Breast epithelium (tissue), 4 donors: Measurements from ENCODE around the gene MAN1C1. TPM values are rescaled to one million over a fixed set of nuclear protein-coding genes. Genes with fewer than 3 reads are reported as not detected.
A peak's percentile ranks its signal among the peaks of the same experiment; 100 is the strongest.

Experiments used
- DNase-seq, 2 donors: peaks; one replicate each; pipeline ENCODE4 v3.0.0-alpha.2; 2019; ENCODE audit warnings: low spot score in 2 of 2
- H3K27ac ChIP-seq, 2 donors: fragments of 200-600 bp; sonication (generic) in 1 of 2; one replicate each; pipeline ENCODE4 v1.5.1; 2016 to 2019; ENCODE audit warnings: mild to moderate bottlenecking in 1 of 2
- H3K27me3 ChIP-seq, 2 donors: fragments of 200-600 bp; sonication (generic) in 1 of 2; one replicate each; pipeline versions ENCODE4 v1.5.1 to v1.6.0; 2017 to 2019; ENCODE audit warnings: control low read depth in 1 of 2, mild to moderate bottlenecking in 1 of 2
- H3K36me3 ChIP-seq: fragments of 200-600 bp; one replicate; pipeline ENCODE4 v1.5.1; 2019
- H3K4me1 ChIP-seq, 2 donors: fragments of 200-600 bp; sonication (generic); one replicate each; pipeline ENCODE4 v1.5.1; 2016 to 2019; ENCODE audit warnings: control low read depth in 1 of 2
- H3K4me3 ChIP-seq, 3 donors: fragments of 200-600 bp; sonication (generic); 1 replicate in 2 of 3; 2 replicates in 1 of 3; pipeline ENCODE4 v1.5.1; 2016 to 2019; ENCODE audit warnings: mild to moderate bottlenecking in 3 of 3, moderate library complexity in 2 of 3
- H3K9me3 ChIP-seq, 2 donors: fragments of 200-600 bp; sonication (generic) in 1 of 2; one replicate each; pipeline ENCODE4 v1.5.1; 2016 to 2019; ENCODE audit warnings: control low read depth in 1 of 2
- POLR2A ChIP-seq: fragments of 450-650 bp; IDR thresholded peaks from one replicate; pipeline ENCODE4 v1.6.1; 2016; ENCODE audit warnings: antibody characterized with exemption, mild to moderate bottlenecking, moderate library complexity
- POLR2AphosphoS5 ChIP-seq, 3 donors: sonication (generic); formaldehyde crosslinking; IDR thresholded peaks; one replicate each; pipeline ENCODE4 v1.6.1; 2017; ENCODE audit warnings: antibody characterized with exemption in 3 of 3
- intact Hi-C: fragments of 100-400 bp; cut with DNase I; formaldehyde crosslinking; loops from one replicate; pipeline ENCODE4 v1.15.1; 2023; ENCODE audit warnings: low total_unique reads
- total RNA-seq, 3 donors: library from RNA; depleted of rRNA; stranded (reverse); fragments of >200 nt; gene quantifications; one replicate each; pipeline ENCODE4 v1.1.0, GENCODE V29; 2016
- TF ChIP-seq, protein P1 (sequence below), 3 donors: fragments of 450-650 bp; IDR thresholded peaks; one replicate each; pipeline ENCODE4 v1.5.1; 2016 to 2017; ENCODE audit warnings: antibody characterized with exemption in 3 of 3, mild to moderate bottlenecking in 3 of 3, moderate library complexity in 3 of 3

The MAN1C1 gene
- total RNA-seq, 3 donors from 2014 or later = 6.7 to 13.8 (median 6.9) TPM

DNA sequence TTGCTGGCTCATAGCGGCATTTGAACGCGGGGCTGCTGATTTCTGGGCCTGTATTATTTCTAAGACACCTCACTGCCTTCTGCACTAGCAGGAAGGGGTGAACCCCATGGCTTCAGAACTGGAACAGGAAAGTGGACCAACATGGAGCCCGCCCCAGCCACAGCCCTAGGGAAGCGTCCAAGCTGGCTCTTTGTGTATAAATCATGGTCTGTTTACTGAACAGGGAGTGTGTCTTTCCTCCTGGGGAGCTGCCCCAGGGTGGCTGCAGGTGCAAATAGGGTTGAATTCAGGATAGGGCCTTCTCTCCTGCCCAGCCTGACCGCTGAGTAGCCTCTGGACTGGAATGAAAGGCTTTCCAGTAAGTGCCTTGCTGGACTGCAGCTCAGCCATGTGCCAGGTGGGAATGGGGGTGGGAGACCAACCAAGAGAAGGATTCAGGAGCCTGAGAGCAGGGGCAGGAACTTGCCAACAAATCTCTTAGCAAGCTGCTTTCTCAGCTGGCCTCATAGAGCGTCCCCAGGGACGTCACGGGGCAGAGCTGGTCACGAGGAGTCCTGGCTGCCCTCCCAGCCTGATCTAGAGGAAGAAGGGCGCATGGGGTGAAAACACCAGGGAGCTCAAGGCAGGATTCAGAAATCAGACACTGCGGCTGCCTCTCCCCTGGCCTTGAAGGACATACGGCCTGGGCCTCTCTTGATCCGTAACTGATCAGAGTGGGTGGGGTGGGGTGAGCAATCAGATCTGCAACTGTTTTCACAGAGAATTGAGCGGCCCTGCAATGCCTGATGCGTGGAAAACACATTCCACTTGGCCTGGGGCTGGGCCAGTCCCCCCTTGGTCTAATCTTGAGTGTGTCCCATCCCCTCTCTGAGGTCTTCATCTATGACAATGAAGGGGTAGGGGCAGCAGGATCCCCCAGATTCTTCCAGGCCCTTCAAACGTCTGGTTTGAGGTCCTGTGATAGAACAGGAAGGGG, 126.9 kb downstream of the MAN1C1 start:
- TF ChIP-seq POLR2A = no peak
- TF ChIP-seq POLR2AphosphoS5 (IDR thresholded peaks at IDR 0.05) = peak; percentile 48 to 88 (median 83)
- no peak overlapping the region for H3K4me3 ChIP-seq
- H3K27me3 ChIP-seq = no peaks in the 10 kb centered on the region
- H3K4me1 ChIP-seq = no peaks in the 10 kb centered on the region
- intact Hi-C loops = no loop called here
- H3K9me3 ChIP-seq = no peaks in the 10 kb centered on the region
- no peaks in the 10 kb centered on the region for H3K36me3 ChIP-seq
- peak overlapping the region; percentile 71 to 83 for H3K27ac ChIP-seq
- DNase-seq = peak; percentile 63 to 66

- peak overlapping the region; percentile 71 to 83 for H3K27ac ChIP-seq
- no peaks in the 10 kb centered on the region for H3K4me1 ChIP-seq
- peak; percentile 54 to 63 for DNase-seq
- no peaks in the 10 kb centered on the region for H3K27me3 ChIP-seq
- H3K9me3 ChIP-seq = no peaks in the 10 kb centered on the region
- intact Hi-C loops = no loop called here
- H3K36me3 ChIP-seq = no peaks in the 10 kb centered on the region
- H3K4me3 ChIP-seq = no peak overlapping the region
- TF ChIP-seq POLR2A (no peak), POLR2AphosphoS5 (IDR thresholded peaks at IDR 0.05) (peak; percentile 14 to 64 (median 22))
- TF ChIP-seq, protein P1, sequence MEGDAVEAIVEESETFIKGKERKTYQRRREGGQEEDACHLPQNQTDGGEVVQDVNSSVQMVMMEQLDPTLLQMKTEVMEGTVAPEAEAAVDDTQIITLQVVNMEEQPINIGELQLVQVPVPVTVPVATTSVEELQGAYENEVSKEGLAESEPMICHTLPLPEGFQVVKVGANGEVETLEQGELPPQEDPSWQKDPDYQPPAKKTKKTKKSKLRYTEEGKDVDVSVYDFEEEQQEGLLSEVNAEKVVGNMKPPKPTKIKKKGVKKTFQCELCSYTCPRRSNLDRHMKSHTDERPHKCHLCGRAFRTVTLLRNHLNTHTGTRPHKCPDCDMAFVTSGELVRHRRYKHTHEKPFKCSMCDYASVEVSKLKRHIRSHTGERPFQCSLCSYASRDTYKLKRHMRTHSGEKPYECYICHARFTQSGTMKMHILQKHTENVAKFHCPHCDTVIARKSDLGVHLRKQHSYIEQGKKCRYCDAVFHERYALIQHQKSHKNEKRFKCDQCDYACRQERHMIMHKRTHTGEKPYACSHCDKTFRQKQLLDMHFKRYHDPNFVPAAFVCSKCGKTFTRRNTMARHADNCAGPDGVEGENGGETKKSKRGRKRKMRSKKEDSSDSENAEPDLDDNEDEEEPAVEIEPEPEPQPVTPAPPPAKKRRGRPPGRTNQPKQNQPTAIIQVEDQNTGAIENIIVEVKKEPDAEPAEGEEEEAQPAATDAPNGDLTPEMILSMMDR (IDR thresholded peaks at IDR 0.05) = peak in 1 of 3 donors; percentile 26
Measured at GRCh38 chr1:25744140-25744581, 127.6 kb downstream of the MAN1C1 start.

GRCh38 chr1:25744636-25745425, 128.2 kb downstream of the MAN1C1 start:
- TF ChIP-seq POLR2A = no peak
- no peak for TF ChIP-seq POLR2AphosphoS5 (IDR thresholded peaks at IDR 0.05)
- TF ChIP-seq, protein P1 (IDR thresholded peaks at IDR 0.05) = no peak
- DNase-seq = no peak
- peak overlapping the region; percentile 71 to 83 for H3K27ac ChIP-seq
- no peaks in the 10 kb centered on the region for H3K36me3 ChIP-seq
- no peak overlapping the region for H3K4me3 ChIP-seq
- intact Hi-C loops = no loop called here
- H3K4me1 ChIP-seq = no peaks in the 10 kb centered on the region
- no peaks in the 10 kb centered on the region for H3K9me3 ChIP-seq
- no peaks in the 10 kb centered on the region for H3K27me3 ChIP-seq

- intact Hi-C loops = no loop called here
- no peak overlapping the region for H3K4me3 ChIP-seq
- no peaks in the 10 kb centered on the region for H3K4me1 ChIP-seq
- TF ChIP-seq, protein P1 (IDR thresholded peaks at IDR 0.05) = no peak
- no peak for TF ChIP-seq POLR2AphosphoS5 (IDR thresholded peaks at IDR 0.05)
- no peak for TF ChIP-seq POLR2A
- H3K27me3 ChIP-seq = no peaks in the 10 kb centered on the region
- no peaks in the 10 kb centered on the region for H3K9me3 ChIP-seq
- H3K36me3 ChIP-seq = no peaks in the 10 kb centered on the region
- DNase-seq = no peak
- no peak overlapping the region for H3K27ac ChIP-seq
Measured at GRCh38 chr1:25746299-25747045, 129.9 kb downstream of the MAN1C1 start.

GRCh38 chr1:25747046-25747719, 130.6 kb downstream of the MAN1C1 start:
- intact Hi-C loops = no loop called here
- no peaks in the 10 kb centered on the region for H3K4me1 ChIP-seq
- DNase-seq = no peak
- H3K4me3 ChIP-seq = no peak overlapping the region
- no peaks in the 10 kb centered on the region for H3K27me3 ChIP-seq
- no peak overlapping the region for H3K27ac ChIP-seq
- TF ChIP-seq POLR2A (no peak), POLR2AphosphoS5 (IDR thresholded peaks at IDR 0.05) (no peak)
- TF ChIP-seq, protein P1 (IDR thresholded peaks at IDR 0.05) = no peak
- H3K36me3 ChIP-seq = no peaks in the 10 kb centered on the region
- no peaks in the 10 kb centered on the region for H3K9me3 ChIP-seq
